HFF-Myc (cell line): ENCODE data around the gene CRCP.

ENCODE experiments used
- DNase-seq: peaks from one replicate; pipeline ENCODE4 v3.0.0-alpha.2; 2011; ENCODE audit warnings: low read depth; ENCODE audit errors: extremely low read depth
- H3K4me3 ChIP-seq: replicated peaks from 2 replicates; pipeline ENCODE4 v1.5.1; 2011; ENCODE audit warnings: low read depth, mild to moderate bottlenecking, control low read depth, low read length
- TF ChIP-seq, protein P1 (sequence below): IDR thresholded peaks from 2 replicates; pipeline ENCODE4 v1.5.1; 2012; ENCODE audit warnings: mild to moderate bottlenecking, low read depth, low read length, control low read depth; ENCODE audit errors: missing control alignments

Gene CRCP

DNA sequence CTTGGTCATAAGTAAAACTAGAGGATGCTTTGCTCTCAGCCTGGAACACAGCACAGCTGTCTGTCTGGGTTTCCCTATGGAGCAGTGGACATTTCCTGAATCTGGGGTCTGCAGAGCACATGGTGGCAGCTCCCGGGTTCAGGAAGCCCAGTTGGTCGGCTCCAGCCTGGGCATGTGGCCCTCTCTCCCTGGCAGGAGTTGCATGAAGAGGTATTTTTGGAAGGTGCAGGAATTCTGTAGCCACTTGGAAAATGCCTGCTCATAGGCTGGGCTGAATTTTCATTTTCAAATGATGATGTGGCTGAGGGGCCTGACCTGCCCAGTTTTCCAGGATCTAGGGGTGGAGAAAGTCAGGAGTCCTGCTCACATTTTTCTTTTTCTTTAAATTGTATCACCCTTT lies 83.8 kb downstream of the CRCP start:
- no peak overlapping the region for H3K4me3 ChIP-seq
- TF ChIP-seq, protein P1, sequence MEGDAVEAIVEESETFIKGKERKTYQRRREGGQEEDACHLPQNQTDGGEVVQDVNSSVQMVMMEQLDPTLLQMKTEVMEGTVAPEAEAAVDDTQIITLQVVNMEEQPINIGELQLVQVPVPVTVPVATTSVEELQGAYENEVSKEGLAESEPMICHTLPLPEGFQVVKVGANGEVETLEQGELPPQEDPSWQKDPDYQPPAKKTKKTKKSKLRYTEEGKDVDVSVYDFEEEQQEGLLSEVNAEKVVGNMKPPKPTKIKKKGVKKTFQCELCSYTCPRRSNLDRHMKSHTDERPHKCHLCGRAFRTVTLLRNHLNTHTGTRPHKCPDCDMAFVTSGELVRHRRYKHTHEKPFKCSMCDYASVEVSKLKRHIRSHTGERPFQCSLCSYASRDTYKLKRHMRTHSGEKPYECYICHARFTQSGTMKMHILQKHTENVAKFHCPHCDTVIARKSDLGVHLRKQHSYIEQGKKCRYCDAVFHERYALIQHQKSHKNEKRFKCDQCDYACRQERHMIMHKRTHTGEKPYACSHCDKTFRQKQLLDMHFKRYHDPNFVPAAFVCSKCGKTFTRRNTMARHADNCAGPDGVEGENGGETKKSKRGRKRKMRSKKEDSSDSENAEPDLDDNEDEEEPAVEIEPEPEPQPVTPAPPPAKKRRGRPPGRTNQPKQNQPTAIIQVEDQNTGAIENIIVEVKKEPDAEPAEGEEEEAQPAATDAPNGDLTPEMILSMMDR: no peak
- DNase-seq: no peak

DNA sequence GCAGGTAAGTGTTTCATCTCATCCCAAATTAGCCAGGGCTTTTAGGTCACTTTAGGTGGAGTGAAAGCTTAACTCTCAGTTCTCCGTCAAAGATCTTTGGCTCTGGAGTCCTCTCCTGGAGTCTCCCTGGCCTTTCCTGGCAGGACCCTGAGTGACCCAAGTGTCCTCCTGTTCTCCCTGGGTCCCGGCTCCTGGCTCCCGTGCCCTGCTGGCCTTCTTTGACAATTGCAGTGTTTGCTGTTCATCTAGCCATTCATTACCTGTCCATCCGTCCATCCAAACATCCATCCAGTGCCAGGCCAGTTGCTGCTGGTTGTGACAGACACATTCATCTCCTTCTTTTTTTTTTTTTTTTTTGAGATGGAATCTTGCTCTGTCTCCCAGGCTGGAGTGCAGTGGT lies 84.3 kb downstream of the CRCP start:
- H3K4me3 ChIP-seq: no peak overlapping the region
- DNase-seq: no peak
- TF ChIP-seq, protein P1: no peak

DNA sequence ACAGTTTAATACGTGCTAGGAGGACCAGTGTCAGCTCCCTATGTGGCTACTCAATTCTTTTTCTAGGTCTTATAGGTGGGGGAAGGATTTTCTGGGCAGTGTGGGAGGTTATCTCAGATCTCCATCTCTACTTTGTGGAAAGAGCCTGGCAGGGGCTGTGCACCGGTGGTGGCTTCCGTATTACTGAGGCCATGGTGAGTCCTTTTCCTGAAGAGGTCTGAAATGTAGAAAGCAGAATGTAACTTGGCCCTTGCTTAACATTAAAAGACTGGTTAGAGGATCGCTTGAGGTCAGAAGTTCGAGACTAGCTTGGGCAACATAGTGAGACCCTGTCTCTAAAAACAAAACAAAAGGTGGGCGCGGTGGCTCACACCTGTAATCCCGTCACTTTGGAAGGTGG lies 87.8 kb downstream of the CRCP start:
- TF ChIP-seq, protein P1: no peak
- no peak overlapping the region for H3K4me3 ChIP-seq
- DNase-seq: no peak
